Retinal pigment epithelial cell (primary cell): ENCODE measurements around the gene VWA8.

ENCODE experiments used
- DNase-seq: peaks from one replicate; pipeline ENCODE4 v3.0.0-alpha.2; 2010; ENCODE audit warnings: low read depth
- H3K4me3 ChIP-seq: 2 replicates; pipeline ENCODE4 v1.5.1; 2011; ENCODE audit warnings: mild to moderate bottlenecking, low read length, control low read depth, moderate library complexity
- TF ChIP-seq, protein P1 (sequence below): conservative IDR thresholded peaks from 2 replicates; pipeline ENCODE4 v1.5.1; 2011; ENCODE audit warnings: low read depth, low read length, control low read depth, inconsistent platforms

The VWA8 gene

DNA sequence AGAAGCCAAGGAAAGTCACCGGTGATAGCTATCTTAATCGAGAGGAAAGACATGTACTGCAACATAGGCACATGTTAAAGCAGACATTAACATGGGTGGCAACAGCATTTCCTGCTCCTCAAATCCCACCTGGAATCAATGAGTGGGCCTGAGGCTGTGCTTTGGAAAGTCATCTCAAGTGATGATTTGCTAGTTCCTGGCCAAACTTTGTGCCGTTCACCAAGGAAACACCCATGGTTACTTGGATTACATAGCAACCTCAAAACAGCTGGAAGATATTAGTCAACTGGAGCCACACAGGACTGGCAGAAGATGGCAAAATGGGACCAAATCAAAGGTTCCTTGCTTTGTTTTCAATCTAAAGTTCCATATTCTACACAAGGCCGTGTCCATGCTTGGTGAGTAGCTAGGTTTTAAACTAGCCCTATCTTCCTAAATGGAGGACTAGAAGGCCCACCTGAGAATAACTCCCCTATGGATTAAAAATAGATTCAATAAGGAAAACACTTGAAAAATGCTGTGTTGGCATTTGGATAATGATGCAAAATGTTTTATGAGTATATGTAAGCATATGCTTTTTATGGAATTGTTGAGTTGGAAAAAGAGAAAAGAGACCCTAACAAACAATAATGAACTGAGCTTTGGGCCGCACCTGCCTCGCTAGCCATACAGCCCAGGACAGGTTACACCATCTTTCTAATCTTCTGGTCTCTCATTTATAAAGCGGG is 359.0 kb downstream of the VWA8 start:
- DNase-seq: no peak
- TF ChIP-seq, protein P1, sequence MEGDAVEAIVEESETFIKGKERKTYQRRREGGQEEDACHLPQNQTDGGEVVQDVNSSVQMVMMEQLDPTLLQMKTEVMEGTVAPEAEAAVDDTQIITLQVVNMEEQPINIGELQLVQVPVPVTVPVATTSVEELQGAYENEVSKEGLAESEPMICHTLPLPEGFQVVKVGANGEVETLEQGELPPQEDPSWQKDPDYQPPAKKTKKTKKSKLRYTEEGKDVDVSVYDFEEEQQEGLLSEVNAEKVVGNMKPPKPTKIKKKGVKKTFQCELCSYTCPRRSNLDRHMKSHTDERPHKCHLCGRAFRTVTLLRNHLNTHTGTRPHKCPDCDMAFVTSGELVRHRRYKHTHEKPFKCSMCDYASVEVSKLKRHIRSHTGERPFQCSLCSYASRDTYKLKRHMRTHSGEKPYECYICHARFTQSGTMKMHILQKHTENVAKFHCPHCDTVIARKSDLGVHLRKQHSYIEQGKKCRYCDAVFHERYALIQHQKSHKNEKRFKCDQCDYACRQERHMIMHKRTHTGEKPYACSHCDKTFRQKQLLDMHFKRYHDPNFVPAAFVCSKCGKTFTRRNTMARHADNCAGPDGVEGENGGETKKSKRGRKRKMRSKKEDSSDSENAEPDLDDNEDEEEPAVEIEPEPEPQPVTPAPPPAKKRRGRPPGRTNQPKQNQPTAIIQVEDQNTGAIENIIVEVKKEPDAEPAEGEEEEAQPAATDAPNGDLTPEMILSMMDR: no peak
- no peak overlapping the region for H3K4me3 ChIP-seq

DNA sequence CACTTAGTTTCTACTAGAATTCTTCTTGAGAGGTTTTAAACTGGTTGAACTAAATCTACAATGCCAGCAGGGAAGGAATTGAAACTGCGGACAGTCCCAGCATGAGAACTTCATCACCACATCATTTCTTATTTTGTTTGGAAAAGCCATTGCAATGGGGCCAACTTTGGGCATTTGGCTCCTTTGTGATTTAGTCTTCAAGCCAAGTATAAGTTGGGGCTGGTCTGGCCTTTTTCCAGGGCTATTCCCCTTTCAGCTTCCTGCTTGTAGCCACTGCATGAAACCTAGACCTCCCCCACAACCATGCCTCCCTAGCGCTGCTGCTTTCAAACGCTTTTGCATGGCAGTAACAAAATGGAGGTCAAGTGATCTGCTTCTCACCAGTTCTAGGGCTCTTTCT is 361.3 kb downstream of the VWA8 start:
- no peak overlapping the region for H3K4me3 ChIP-seq
- DNase-seq: no peak
- TF ChIP-seq, protein P1: no peak

DNA sequence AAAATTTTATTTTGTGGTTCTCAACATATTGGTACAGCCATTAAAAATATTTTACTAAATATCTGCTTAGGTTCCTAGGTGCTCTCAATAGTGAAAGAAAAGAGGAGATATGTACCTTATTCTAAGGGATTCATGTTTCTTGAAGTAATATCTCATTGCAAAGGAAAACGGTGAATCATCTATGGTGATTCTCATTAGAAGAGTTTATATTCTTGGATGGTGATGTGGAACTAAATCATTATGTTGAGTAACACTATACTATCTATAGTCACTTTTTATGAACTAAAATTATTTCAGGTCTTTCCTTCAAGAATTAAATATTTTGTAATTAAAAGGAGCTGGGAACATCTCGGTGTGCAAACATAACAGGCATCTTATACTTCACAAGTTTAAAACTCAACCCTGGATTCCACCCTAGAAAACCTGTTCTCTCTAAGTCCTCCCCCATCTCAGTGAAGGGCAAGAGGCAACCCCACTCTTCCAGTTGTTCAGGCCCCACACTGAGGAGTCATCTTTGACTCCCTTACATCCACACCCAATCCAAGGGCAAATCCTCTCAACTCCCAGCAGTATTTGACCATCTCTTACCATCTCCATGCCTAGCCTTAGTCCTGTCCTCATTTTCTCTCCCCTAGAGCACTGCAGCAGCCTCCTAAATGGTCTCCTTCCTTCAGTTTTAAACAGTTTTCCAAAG is 363.4 kb downstream of the VWA8 start:
- no peak for DNase-seq
- TF ChIP-seq, protein P1: no peak
- no peak overlapping the region for H3K4me3 ChIP-seq

DNA sequence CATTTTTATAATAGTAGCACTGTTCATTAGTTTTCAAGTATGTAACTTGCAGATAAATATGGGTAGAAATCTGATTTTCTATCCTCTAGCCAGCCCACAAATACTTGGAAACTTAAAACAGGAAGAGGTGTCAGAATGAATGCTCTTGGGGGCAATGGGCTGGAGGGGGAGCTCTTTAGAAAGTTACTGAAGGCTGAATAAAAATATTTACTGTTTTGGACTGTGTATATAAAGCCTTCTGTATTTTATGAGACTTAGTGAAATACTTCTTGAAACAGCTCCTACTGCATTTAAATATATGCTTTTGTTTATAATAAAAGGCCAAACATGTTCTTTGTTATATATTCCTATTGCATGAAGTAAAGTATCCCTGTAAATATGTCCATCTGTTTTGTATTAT is 364.7 kb downstream of the VWA8 start:
- DNase-seq: no peak
- TF ChIP-seq, protein P1: peak; percentile 13

DNA sequence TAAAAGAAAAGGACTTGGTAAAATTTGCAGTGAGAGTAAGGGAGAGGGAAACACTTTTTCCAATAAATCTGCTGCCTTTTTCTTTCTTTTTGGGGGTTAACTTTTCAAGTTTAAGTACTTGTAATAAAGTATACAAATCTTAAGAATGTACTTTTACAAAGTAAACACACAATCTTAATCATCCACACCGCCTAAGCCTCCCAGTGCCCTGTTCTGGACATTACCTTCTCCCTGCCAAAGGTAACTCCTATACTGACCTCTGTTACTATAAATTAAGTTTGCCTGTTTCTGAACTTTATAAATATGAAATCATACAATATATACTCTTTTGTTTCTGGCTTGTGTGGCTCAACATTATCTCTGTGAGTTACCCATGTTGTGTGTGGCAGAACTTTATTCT is 365.6 kb downstream of the VWA8 start:
- no peak overlapping the region for H3K4me3 ChIP-seq
- DNase-seq: no peak
- TF ChIP-seq, protein P1: no peak

More for the DNA sequence above, 364.7 kb downstream of the VWA8 start:
- H3K4me3 ChIP-seq: no peak overlapping the region

DNA sequence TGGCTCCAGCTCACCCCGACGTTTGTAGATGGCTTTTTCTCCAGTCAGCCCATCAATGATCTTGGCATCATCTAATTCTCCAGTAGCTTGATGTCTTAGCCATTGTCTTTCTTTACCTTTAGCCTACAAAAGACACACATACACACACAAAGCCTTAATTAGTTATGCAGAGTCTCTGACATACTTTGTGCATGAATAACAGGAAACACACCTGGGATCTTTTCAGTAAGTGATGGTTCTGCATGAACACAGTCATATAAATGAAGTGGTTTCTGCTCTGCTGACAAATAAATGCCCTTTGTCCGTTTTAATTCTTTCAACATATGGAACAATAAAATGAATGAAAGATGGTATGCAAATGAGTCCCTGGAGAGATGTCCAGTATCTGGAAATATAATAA is 370.3 kb downstream of the VWA8 start:
- H3K4me3 ChIP-seq: no peak overlapping the region
- TF ChIP-seq, protein P1: no peak

DNA sequence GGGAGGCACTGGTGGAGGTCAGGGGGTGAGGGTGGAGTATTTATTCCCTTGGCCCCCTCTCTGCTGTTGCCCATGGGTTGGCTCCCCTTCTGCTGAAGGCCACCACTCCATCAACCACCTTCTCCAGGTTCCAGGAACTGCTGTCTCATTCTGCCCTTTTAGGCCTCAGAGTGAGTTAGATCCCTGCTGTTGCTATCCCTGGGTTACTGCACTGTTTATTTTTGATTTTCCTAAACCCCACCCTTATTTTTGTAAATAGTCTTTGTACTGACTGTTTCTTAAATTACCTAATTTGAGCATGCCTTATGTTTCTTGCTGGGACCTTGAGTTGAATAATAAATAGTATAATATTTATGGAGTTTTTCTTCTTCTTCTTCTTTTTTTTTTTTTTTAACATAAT is 370.8 kb downstream of the VWA8 start:
- no peak for DNase-seq
- no peak overlapping the region for H3K4me3 ChIP-seq
- TF ChIP-seq, protein P1: no peak

More for the DNA sequence above, 370.3 kb downstream of the VWA8 start:
- no peak for DNase-seq
